Gastroesophageal sphincter (tissue), 4 donors: ENCODE data around the gene MFNG. TPM values are rescaled to one million over a fixed set of nuclear protein-coding genes. Genes with fewer than 3 reads are reported as not detected.

ENCODE experiments used
- ATAC-seq: fragments of 150-250 bp; one replicate; pipeline ENCODE4 v1.9.1; 2016; ENCODE audit warnings: mild to moderate bottlenecking, moderate library complexity
- H3K27ac ChIP-seq, 4 donors: fragments of 200-600 bp; sonication (generic) in 3 of 4; 1 replicate in 3 of 4; 2 replicates in 1 of 4; pipeline ENCODE4 v1.5.1; 2016 to 2019
- H3K27me3 ChIP-seq: fragments of 200-600 bp; sonication (generic); one replicate; pipeline ENCODE4 v1.5.1; 2019
- H3K36me3 ChIP-seq, 2 donors: fragments of 200-600 bp; sonication (generic); one replicate each; pipeline ENCODE4 v1.5.1; 2019; ENCODE audit warnings: control low read depth in 1 of 2
- H3K4me1 ChIP-seq, 3 donors: fragments of 200-600 bp; sonication (generic); 1 replicate in 2 of 3; 2 replicates in 1 of 3; pipeline ENCODE4 v1.5.1; 2016 to 2019; ENCODE audit warnings: control low read depth in 2 of 3
- H3K4me3 ChIP-seq, 2 donors: fragments of 200-600 bp; sonication (generic); one replicate each; pipeline ENCODE4 v1.5.1; 2019; ENCODE audit warnings: mild to moderate bottlenecking in 1 of 2, moderate library complexity in 1 of 2
- H3K9me3 ChIP-seq, 3 donors: fragments of 200-600 bp; sonication (generic); one replicate each; pipeline ENCODE4 v1.5.1; 2017 to 2019; ENCODE audit warnings: control low read depth in 2 of 3
- CTCF ChIP-seq, 4 experiments: fragments of 200-600 bp in 2 of 4; fragments of 450-650 bp in 2 of 4; sonication (generic) in 1 of 4; IDR thresholded peaks; one replicate each; pipeline ENCODE4 v1.5.1; 2017 to 2019; ENCODE audit warnings: antibody characterized with exemption in 4 of 4, mild to moderate bottlenecking in 2 of 4, moderate library complexity in 2 of 4
- EP300 ChIP-seq: sonication (generic); formaldehyde crosslinking; IDR thresholded peaks from one replicate; pipeline ENCODE4 v1.6.1; 2017; ENCODE audit warnings: antibody characterized with exemption, mild to moderate bottlenecking
- POLR2A ChIP-seq, 2 donors: fragments of 450-650 bp; IDR thresholded peaks; one replicate each; pipeline ENCODE4 v1.6.1; 2017; ENCODE audit warnings: antibody characterized with exemption in 2 of 2, mild to moderate bottlenecking in 2 of 2, moderate library complexity in 1 of 2
- POLR2AphosphoS5 ChIP-seq: sonication (generic); formaldehyde crosslinking; IDR thresholded peaks from one replicate; pipeline ENCODE4 v1.6.1; 2017; ENCODE audit warnings: antibody characterized with exemption
- WGBS, 2 donors: methylation state at CpG; one replicate each; pipeline ENCODE4 v1.1.5; 2018; ENCODE audit warnings: low coverage in 1 of 2; 5-methylcytosine and 5-hydroxymethylcytosine counted together
- total RNA-seq, 4 donors: library from RNA; depleted of rRNA; stranded (reverse); fragments of >200 nt; gene quantifications; one replicate each; pipeline ENCODE4 v1.1.0, GENCODE V29; 2016

The MFNG gene
- total RNA-seq, 4 donors from 2014 or later = 6.4 to 14.6 (median 12.1) TPM

DNA sequence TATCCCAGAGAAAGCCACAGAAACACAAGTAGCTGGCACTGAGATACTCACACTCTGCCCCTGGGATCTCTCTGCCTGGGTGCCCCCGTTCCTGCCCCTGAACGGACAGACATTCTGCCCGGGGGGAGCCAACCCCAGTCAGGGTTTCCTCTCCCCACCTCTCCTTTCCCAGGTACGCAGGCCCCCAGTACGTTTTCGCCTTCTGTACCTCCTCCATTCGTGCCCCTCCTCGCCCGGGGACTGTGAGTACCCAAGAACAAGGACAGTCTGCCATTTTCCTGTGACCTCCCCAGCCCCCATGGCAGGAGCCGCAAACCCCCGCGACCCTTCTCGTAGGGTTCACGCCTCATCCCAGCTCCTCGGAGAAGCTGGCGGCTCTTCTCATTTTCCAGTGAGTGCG, 29.8 kb downstream of the MFNG start:
- H3K4me1 ChIP-seq = no peaks in the 10 kb centered on the region
- no peak overlapping the region for H3K4me3 ChIP-seq
- WGBS, 2 donors = 56 to 60% methylated on average over 3 to 10 of the region's 17 CpGs
- no peaks in the 10 kb centered on the region for H3K36me3 ChIP-seq
- no peak for TF ChIP-seq POLR2AphosphoS5
- no peak overlapping the region for H3K27ac ChIP-seq
- peaks cover 0 to 8% (median 0%) of the 10 kb centered on the region in 3 donors for H3K9me3 ChIP-seq
- no peak for ATAC-seq
- peaks cover 97% of the 10 kb centered on the region for H3K27me3 ChIP-seq

DNA sequence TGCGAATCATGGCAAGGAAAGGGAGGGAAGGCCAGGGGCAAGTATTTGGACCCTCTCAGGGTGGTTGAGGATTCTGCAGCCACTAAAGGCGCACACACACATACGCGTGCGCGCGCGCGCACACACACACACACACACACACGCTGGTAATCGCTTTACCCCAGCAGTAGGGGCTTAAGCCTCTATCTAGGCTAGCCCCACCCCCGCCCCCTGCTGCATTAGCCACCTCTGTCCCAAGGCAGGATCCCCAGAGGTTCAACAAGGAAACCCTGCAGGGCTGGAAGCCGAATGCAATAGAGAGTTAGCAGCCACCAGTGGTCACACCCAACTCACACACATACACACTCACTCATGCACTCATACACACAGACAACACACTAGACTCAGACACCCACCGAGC, 30.3 kb downstream of the MFNG start:
- no peak for ATAC-seq
- H3K4me3 ChIP-seq = no peak overlapping the region
- peaks cover 0 to 12% (median 0%) of the 10 kb centered on the region in 3 donors for H3K9me3 ChIP-seq
- no peaks in the 10 kb centered on the region for H3K4me1 ChIP-seq
- peaks cover 98% of the 10 kb centered on the region for H3K27me3 ChIP-seq
- TF ChIP-seq EP300 (no peak), CTCF (IDR thresholded peaks at IDR 0.05) (no peak), POLR2AphosphoS5 (no peak), POLR2A (IDR thresholded peaks at IDR 0.05) (no peak)
- no peaks in the 10 kb centered on the region for H3K36me3 ChIP-seq
- WGBS, 2 donors = 55 to 60% methylated on average over 4 of the region's 14 CpGs
- no peak overlapping the region for H3K27ac ChIP-seq

GRCh38 chr22:37454857-37455686, 31.1 kb downstream of the MFNG start:
- Histone ChIP-seq H3K4me3 (no peak overlapping the region), H3K27me3 (peaks cover 98% of the 10 kb centered on the region), H3K4me1 (no peaks in the 10 kb centered on the region), H3K27ac (no peak overlapping the region), H3K36me3 (no peaks in the 10 kb centered on the region), H3K9me3 (peaks cover 0 to 18% (median 0%) of the 10 kb centered on the region in 3 donors)
- ATAC-seq = no peak
- WGBS, 2 donors = 37 to 52% methylated on average over 14 of the region's 21 CpGs
- TF ChIP-seq POLR2A (IDR thresholded peaks at IDR 0.05) (no peak), EP300 (no peak), POLR2AphosphoS5 (no peak), CTCF (IDR thresholded peaks at IDR 0.05) (no peak)

- Histone ChIP-seq H3K27me3 (peaks cover 98% of the 10 kb centered on the region), H3K27ac (no peak overlapping the region), H3K9me3 (peaks cover 0 to 18% (median 0%) of the 10 kb centered on the region in 3 donors), H3K36me3 (no peaks in the 10 kb centered on the region), H3K4me3 (no peak overlapping the region), H3K4me1 (no peaks in the 10 kb centered on the region)
- ATAC-seq = no peak
- TF ChIP-seq POLR2A (IDR thresholded peaks at IDR 0.05) = no peak
- no peak for TF ChIP-seq POLR2AphosphoS5
- TF ChIP-seq CTCF (IDR thresholded peaks at IDR 0.05) = no peak
- no peak for TF ChIP-seq EP300
- 82 to 88% methylated on average over 3 to 5 of the region's 7 CpGs for WGBS, 2 donors
These were observed 32.5 kb downstream of the MFNG start for GRCh38 chr22:37453696-37454095.

DNA sequence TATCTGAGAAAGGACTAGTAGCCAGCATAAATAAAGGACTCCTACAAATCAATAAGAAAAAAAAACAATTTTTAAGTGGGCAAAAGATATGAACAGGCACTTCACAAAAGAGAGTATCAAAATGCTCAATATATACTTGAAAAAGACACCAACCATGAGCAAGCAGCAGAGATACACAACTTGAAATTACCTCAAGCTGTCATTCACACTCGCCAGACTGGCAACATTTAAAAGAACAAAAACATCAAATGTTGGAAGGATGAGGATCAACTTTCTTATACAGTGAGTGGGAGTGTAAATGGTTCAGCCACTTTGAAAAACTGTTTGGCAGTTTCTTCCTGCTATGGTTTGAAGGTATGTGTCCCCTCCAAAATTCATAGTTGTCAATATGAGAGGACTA, 35.0 kb downstream of the MFNG start:
- ATAC-seq = no peak

More for the DNA sequence above, 35.0 kb downstream of the MFNG start:
- Histone ChIP-seq H3K4me3 (no peak overlapping the region), H3K36me3 (no peaks in the 10 kb centered on the region), H3K9me3 (peaks cover 0 to 18% (median 0%) of the 10 kb centered on the region in 3 donors), H3K27ac (no peak overlapping the region), H3K4me1 (no peaks in the 10 kb centered on the region), H3K27me3 (peaks cover 97% of the 10 kb centered on the region)
- no peak for TF ChIP-seq POLR2A (IDR thresholded peaks at IDR 0.05)
- TF ChIP-seq EP300 = no peak
- no peak for TF ChIP-seq POLR2AphosphoS5
- no peak for TF ChIP-seq CTCF (IDR thresholded peaks at IDR 0.05)
- WGBS, 2 donors = 22% methylated on average over 1 of the region's 1 CpG; no CpG with 5 or more reads in 1 of the 2 donors
